G401 (cell line): ENCODE results near the gene GMDS. TPM values are rescaled to one million over a fixed set of nuclear protein-coding genes. Genes with fewer than 3 reads are reported as not detected.
A peak's percentile ranks its signal among the peaks of the same experiment; 100 is the strongest.

Source experiments
- DNase-seq: peaks from one replicate; pipeline ENCODE4 v3.0.0-alpha.2; 2015; ENCODE audit warnings: low spot score
- in situ Hi-C: cut with HindIII; loops from 2 replicates; pipeline ENCODE4 v1.10.0; 2016; ENCODE audit warnings: low sequenced_read_pairs, mixed read lengths
- total RNA-seq: library from RNA; depleted of rRNA; stranded (reverse); fragments of >200 nt; shearing (Covaris generic); gene quantifications from 2 replicates; pipeline ENCODE4 v1.2.3, GENCODE V29; 2014

Gene GMDS
- total RNA-seq, 1 experiment from 2014 or later: 5.8 TPM

DNA sequence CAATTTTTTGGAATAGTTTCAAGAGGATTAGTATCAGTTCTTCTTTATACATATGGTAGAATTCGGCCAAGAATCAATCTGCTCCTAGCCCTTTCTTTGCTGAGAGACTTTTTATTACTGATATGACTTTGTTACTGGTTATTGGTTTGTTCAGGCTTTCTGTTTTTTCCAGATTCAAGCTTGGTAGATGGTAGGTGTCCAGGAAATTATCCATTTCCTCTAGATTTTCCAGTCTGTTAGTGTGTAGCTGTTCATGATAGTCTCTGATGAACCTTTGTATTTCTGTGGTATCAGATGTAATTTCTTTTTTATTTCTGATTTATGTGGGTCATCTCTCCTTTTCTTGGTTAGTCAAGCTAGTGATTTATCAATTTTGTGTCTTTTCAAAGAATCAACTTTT lies 167.6 kb downstream of the GMDS start:
- in situ Hi-C loops: no loop called here

DNA sequence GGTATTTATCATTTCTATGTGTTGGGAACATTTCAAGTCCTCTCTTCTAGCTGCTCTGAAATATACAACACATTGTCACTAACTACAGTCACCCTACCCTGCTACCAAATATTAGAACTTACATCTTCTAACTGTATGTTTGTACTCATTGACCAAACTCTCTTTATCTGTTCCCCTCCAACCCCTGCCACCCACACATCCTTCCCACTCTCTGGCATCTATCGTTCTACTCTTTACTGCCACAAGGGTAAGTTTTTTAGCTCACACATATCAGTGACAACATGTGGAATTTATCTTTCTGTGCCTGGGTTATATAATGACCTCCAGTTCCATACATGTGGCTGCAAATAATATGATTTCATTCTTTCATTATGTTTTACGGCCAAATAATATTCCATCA lies 171.9 kb downstream of the GMDS start:
- in situ Hi-C loops: no loop called here
- DNase-seq: no peak

More for the DNA sequence above, 167.6 kb downstream of the GMDS start:
- no peak for DNase-seq

DNA sequence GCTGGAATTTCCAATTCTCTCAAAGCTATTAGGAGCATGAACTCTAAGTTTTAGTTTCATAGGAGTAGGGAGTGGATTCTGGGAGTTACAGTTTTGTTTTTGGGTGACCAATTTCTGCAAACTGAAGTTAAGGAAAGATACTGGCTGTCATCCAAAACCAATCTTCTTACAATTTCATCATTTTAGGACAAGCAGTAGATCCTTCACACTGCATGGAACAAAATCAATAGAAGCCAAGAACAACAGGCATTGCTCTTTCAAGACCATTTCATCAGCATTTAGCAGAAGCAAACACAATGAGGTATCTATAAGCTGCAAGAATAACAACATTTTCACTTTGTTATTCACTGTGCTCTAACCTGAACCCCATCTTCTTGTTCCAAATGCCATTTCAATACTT lies 173.0 kb downstream of the GMDS start:
- DNase-seq: no peak
- in situ Hi-C loops: no loop called here

DNA sequence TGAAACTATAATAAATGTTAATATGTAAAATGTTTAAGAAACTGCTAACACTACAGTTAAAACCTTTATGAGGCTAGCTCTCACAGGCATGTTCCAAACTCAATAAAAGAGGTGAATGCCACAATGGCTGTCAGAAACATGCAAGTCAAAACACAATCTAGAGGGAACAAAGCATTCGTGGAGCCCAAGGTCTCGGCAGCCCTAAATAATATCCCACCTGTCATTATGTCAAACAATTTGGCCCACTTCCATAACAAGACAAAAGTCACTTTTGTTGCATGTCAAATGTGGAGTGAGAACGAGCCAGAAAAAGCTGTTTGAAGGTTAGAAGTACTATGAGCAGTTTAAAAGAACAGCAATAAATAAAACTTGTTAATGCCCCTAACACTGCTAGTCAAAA lies 181.9 kb downstream of the GMDS start:
- in situ Hi-C loops: no loop called here
- no peak for DNase-seq

DNA sequence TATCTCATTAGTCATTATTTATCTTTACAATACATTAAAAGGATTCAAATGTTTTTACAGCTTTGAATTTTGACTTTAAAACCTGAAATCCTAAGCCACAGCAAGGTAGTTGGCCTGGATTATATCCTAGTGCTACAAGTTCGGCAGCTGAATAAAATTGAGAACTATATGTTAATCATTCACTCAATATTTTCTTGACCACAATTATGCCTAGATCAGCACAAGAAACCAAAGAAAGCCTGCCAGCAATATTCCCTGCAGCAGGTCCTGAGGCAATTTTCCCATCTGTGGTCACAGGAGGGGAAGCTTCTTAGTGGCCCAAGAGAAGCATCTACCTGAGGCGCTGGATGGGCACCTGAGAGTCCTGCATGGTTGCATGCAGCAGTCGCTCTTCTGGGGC lies 183.5 kb downstream of the GMDS start:
- no peak for DNase-seq
- in situ Hi-C loops: no loop called here

DNA sequence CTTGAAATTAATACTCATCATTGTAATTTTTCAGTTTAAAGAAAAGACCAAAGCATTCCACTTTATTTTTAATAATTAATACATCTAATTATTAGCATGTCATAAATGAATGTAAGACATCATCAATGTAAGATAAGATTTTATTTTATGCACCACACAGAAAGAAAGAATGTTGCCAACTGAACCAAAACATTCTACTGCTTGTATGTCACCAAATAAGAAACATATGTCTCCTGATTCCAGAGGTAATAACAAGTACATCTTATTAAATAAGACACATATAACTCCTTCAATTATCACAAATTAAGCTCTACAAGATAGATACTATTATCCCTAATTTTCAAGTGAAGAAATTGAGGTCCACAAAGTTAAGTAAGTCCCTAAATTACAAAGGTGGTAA lies 189.5 kb downstream of the GMDS start:
- in situ Hi-C loops: no loop called here
- DNase-seq: no peak

DNA sequence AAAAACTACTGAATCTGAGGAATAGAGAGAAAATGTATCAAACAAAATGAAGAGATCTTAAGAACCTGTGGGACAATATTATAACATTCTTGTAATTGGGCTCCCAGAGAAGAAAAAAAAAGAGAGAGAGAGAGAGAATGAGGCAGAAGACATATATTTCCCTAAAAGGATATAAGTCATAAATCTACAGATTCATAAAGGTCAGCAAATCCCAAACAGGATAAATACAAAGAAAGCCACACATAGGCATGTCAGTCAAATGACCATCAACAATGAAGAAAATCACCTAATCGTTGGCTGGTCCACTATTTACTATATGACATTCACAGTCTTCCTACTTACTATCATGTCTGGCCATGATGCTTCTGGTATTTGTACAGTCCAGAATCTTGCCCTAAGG lies 190.3 kb downstream of the GMDS start:
- in situ Hi-C loops: no loop called here
- no peak for DNase-seq

DNA sequence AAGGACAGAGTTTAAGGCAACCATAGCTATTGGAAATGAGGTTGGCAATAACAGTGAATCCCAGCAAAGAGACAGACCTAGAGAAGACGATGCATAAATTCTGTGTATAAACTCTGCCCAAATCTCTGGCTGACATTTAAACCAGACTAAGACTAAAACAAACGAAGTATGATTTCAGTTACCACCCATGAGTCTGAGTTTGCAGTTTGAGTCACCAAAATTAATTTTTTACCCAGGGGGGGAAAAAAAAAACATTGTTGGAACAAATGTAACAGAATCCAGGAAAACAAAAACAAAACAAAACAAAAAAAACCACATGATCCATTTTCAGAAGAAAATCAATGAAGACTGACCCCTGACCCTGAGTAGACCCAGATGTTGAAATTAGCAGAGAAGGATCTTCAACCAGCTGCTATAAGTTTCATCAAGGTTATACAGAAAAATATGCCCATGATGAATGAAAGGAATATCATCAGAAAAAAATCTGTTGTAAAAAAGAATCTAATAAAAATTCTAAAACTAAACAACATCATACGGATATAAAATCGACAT lies 190.8 kb downstream of the GMDS start:
- in situ Hi-C loops: no loop called here
- no peak for DNase-seq

DNA sequence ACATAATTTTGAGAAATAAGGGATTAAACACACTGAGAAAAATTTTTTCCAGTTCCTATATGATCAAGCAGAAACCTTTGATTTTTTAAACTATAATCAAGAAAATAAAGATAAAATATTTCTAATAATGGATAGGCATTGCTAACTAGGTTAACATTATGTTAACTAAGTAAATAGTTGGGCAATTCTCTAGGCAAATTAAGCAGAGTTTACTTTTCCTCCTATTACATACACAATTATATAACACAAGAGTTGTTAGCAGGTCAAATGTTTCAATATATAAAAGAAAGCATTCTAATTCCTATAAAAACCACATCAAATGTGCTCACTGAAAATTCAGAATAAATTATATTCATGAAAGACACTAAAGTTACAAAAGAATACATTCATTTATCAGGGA lies 191.7 kb downstream of the GMDS start:
- in situ Hi-C loops: no loop called here
- DNase-seq: no peak

DNA sequence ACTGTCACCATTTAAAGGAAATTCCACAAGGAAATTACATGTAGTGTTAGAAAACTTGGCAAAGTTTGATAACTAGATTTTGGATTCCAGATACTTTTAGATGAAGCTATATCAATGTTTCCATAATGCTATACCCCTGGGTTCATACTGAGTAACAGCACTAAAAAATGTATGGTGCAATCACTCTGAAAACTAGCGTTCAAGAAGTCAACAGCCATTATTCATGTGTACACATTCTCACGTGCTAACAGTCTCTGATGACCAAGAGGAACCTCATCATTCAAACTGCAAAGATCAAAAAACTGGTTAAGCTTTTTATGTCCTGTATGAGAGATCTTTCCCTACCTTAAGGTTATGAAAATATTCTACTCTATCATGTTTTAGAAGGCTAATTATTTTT lies 197.6 kb downstream of the GMDS start:
- in situ Hi-C loops: no loop called here
- DNase-seq: no peak

DNA sequence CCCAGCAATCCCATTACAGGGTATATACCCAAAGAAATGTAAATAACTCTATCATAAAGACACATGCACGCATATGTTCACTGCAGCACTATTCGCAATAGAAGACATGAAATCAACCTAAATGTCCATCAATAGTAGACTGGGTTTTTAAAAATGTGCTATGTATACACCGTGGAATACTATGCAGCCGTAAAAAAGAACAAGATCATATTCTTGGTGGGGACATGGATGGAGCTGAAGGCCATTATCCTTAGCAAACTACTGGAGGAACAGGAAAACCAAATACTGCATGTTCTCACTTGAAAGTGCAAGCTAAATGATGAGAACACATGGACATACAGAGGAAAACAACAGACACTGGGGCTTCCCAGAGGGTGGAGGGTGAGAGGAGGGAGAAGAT lies 201.2 kb downstream of the GMDS start:
- no peak for DNase-seq
- in situ Hi-C loops: no loop called here

DNA sequence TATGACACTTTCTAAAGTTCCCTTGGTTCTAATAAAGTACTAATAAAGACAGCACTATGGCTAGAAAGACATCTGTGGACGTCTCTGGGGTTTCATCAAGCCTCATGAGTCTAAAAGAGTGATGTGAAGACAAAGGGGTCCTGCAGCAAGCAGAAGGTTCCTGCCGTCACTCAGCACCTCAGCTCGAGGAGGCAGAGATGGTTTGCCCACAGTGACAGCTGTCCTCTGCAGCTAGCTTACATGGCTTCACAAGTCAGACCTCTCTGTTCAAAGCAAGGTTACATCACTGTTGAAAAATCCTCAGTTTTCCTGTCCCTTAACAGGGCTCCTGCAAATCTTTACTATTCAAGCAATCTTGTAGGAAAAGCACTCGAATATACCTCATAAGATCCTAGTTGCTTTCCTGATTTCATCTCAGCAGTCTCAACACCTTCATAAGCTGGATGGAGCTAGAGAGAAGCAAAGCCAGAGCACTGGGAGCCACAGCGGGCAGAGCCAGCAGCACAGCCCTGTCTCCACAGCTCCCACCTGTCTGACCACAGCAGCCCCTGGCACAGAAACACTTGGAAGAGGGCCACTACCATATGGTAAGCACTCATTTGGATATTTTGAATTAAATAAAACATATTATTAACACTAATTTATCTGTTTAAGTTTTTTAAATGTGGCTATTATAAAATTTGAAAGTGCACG lies 202.3 kb downstream of the GMDS start:
- DNase-seq: peak; percentile 27
- in situ Hi-C loops: no loop called here

DNA sequence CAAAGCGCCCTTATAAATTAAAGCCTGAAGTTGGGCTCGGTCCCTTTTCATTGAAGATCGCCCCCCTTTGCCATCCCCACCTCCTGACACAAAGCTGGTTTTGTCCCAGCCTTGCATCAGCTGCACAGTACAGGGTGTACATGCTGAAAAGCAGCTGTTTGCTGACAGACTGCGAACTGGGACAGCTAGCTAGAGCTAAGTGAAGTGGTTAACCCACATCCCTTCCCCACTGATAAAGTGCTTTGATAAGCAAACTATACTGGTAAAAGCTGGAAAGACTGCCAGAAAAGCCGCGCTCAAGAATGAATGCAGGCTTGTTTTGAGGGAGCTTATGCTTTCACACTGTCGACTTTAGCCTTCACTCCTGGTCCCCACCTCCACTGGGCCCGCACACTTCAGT lies 207.3 kb downstream of the GMDS start:
- in situ Hi-C loops: no loop called here
- no peak for DNase-seq

DNA sequence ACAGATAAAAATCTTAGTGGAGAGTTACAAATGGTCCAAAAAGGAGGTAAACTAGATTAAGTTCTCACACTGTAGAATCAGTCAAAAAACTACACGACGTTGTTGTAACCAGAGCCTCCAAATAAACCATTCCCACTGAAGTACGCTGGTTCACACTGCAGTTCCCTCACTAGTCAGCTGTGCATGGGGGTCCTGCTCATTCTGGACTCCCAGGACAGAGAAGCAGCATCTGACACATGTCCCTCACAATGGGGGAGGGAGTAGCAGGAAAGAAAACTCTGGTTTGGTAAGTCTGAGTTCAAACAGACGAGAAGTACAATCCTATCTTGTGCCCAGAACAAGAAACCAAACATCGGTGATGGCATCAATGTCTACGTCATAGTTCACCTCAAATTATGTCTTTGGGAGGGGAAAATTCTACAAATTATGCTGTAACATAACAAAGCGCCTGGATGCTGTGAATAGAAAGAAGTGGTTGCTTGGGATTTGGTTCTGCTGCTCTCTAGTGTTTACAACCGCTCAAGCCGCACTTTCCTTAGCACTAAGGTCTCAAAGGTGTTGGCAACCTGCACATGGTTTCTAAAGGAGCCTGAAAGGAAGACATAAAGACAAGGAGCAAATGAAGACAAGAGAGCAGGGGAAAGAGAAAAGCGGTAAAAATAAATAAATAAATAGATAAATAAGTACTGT lies 208.0 kb downstream of the GMDS start:
- in situ Hi-C loops: no loop called here
- no peak for DNase-seq

DNA sequence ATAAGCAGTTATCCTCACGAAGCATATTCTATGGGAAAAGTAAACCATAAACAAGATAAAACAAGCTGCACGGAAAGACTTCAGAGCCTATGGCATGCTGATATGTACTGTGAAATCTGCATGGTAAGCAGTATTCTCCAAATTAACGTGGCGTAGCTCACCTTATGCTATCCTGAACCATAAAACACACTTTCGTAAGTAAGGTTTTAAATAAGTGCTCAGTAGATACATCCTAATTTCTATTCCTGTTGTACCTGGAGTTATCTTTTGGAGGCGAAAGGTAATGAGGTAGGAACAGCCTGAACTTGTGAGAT lies 208.7 kb downstream of the GMDS start:
- no peak for DNase-seq
- in situ Hi-C loops: no loop called here

DNA sequence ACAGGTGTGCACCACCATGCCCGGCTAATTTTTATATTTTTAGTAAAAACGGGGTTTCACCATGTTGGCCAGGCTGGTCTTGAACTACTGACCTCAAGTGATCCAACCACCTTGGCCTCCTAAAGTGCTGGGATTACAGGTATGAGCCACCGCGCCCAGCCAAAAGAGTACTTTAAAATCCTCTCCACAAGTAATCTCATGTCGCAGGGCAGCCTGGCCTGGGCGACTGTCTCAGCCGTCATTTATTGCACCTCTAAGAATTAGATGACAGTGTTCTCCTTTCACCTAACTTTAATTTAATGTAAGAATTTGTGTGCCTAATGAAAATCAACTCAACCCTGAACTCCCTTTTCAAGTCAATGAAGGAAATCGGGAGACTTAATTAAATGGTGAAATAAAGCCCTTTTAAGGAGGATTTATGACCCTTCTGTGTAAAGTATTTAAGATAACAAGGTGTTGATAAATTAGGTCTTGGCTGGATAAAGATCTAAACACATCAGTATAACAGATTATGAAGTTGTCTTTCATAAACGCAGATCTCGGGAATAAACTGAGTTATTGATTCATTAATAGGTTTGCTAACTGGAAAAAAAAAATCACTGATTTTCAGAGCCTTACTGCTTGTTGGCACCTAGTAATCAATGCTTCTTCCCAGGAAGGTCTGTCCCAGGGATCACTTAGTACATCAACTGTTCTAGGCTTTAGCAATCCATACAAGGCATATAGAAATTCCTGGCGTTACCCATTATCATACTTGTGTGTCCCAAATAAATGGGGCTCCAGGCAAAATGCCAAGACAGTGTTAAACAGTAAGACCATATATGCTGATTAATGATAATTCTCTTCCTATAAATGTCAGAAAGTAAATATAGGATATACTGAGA lies 209.3 kb downstream of the GMDS start:
- in situ Hi-C loops: no loop called here
- DNase-seq: no peak

DNA sequence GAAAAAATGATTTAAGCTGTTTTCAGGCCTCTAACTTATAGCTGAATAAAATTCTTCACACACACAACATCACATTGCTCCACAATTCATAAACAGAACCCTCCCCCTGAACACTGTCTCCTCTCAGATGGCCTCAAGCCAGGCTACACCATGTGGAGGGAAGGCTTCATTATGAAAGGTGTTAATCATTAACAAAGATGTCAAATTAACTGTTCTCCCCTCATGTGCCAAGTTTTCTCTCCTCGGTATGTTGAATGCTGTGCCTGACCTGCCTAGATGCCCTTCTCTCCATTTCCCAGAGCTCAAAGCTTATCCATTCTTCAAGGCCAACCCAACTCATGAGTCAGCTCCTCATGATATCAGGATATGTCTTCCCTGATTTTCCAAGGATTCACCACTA lies 210.4 kb downstream of the GMDS start:
- in situ Hi-C loops: no loop called here
- DNase-seq: no peak

DNA sequence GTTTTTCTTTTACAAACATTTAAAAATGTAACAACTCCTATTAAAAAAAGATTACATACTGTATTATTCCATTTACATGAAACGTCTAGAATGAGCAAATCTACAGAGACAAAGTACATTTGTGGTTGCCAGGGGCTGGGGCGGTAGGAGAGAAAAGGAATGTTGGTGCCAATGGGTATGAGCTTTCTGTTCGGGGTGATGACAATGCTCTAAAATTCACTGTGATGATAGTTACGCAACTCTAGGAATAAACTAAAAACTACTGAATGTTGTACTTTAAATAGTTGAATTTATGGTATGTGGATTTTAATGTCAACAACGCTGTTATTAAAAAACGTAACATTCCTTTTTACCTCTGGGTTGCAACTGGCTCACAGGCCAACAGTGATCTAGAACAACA lies 211.1 kb downstream of the GMDS start:
- no peak for DNase-seq
- in situ Hi-C loops: no loop called here

DNA sequence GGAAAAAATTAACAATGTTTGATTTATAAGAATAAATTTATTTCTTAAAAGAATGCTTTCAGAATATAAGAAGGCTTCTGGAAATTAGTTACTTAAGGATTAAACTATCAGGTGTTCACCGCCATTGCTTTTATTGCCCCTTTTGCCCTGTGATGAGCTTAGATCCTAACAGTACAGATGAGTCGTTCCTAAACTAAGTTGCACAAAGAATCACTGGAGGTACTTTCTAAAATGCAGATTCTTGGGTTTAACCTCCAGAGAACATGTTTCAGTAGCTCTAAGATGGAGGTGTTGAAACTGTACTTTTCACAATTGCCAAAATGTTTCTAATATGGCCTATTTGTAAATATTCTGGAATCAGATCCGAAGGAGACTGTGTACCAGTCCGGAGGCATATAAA lies 211.9 kb downstream of the GMDS start:
- no peak for DNase-seq
- in situ Hi-C loops: no loop called here

DNA sequence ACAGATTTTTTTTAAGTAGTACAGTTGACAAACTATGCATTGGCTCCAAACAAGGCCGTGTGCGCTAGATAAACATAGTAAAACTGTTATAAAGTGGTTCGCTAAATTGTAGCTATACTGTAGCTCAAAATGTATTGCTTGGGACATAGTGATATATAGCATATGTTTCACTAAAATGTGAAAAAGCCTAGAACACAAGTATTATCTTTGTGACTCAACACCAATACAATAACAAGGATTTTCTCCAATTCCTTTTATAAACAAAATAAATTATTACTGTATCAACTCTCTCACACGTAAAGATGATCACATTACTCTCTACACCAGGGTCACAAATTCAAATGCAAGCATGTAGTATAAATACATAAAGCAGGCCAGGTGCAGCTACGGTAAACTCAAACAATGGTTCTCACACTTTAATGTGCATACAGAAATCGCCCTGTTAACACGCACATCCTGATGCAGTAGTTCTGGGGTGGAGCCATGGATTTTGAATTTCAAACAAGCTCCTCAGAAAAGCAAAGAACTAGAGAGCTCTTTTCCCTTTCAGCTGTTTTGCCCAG lies 214.6 kb downstream of the GMDS start:
- no peak for DNase-seq
- in situ Hi-C loops: no loop called here
